Large intestine (tissue), 3 donors: ENCODE measurements around the gene MTLN. TPM values are rescaled to one million over a fixed set of nuclear protein-coding genes. Genes with fewer than 3 reads are reported as not detected.
"Not testable (repeated sequence)": the region's sequence is repeated elsewhere in the genome, so short reads cannot be mapped to it uniquely, and the experiment has no call there.

Experiments
- DNase-seq, 2 donors: peaks; one replicate each; pipeline versions ENCODE4 v3.0.0 to v3.0.0-alpha.2; 2013
- H3K27ac ChIP-seq: one replicate; pipeline ENCODE4 v1.5.1; 2013; ENCODE audit warnings: low read length
- H3K27me3 ChIP-seq: 2 replicates; pipeline ENCODE4 v1.6.1; 2013; ENCODE audit warnings: low read length; ENCODE audit not compliant: control insufficient read depth, insufficient read depth
- H3K36me3 ChIP-seq: 2 replicates; pipeline ENCODE4 v1.6.1; 2013; ENCODE audit warnings: low read length; ENCODE audit not compliant: control insufficient read depth, insufficient read depth
- H3K4me1 ChIP-seq: one replicate; pipeline ENCODE4 v1.6.1; 2013; ENCODE audit warnings: low read length; ENCODE audit not compliant: control insufficient read depth, insufficient read depth
- H3K4me3 ChIP-seq: one replicate; pipeline ENCODE4 v1.5.1; 2013; ENCODE audit warnings: low read length
- H3K9me3 ChIP-seq: one replicate; pipeline ENCODE4 v1.6.1; 2013; ENCODE audit warnings: mild to moderate bottlenecking, low read depth, low read length, moderate library complexity; ENCODE audit not compliant: control insufficient read depth
- WGBS: methylation state at CpG from one replicate; pipeline ENCODE4 v1.1.5; 2013; ENCODE audit warnings: low lambda C conversion rate; ENCODE audit not compliant: insufficient coverage; 5-methylcytosine and 5-hydroxymethylcytosine counted together
- polyA plus RNA-seq: library from polyadenylated mRNA; unstranded; fragments of 120-200 nt; gene quantifications from one replicate; pipeline ENCODE4 v1.2.1, GENCODE V29; 2013

MTLN gene
- polyA plus RNA-seq, 1 donor, result 47.5 TPM

DNA sequence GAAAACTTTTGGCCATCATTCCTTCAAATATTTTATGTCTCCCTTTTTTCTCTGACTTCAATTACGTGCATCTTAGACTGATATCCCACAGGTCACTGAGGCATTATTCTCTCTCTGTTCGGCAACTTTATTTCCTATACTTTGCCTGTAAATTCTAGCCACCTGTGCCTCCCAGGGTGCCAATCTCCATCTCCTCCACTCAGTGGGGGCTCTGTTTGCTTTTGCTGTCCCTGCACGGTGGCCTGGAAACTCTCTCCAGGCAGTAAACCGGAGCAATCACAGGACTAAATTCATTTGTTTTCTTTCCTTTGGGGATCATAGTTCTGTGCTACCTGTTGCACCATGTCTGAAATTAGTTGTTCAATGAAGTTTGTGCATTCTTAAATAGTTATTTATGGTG is 9.6 kb upstream of the MTLN start:
- no peaks in the 10 kb centered on the region for H3K4me1 ChIP-seq
- DNase-seq, result no peak
- no peaks in the 10 kb centered on the region for H3K36me3 ChIP-seq
- H3K27me3 ChIP-seq, result peaks cover 5% of the 10 kb centered on the region
- WGBS, result no CpG with 5 or more reads among the region's 4 CpGs
- H3K4me3 ChIP-seq, result no peak overlapping the region
- no peaks in the 10 kb centered on the region for H3K9me3 ChIP-seq
- no peak overlapping the region for H3K27ac ChIP-seq

GRCh38 chr2:110220190-110220564 is 7.8 kb upstream of the MTLN start:
- Histone ChIP-seq H3K9me3 (no peaks in the 10 kb centered on the region), H3K4me3 (no peak overlapping the region), H3K4me1 (no peaks in the 10 kb centered on the region), H3K27me3 (peaks cover 5% of the 10 kb centered on the region), H3K27ac (no peak overlapping the region), H3K36me3 (no peaks in the 10 kb centered on the region)
- no peak for DNase-seq
- no CpG with 5 or more reads among the region's 2 CpGs for WGBS

DNA sequence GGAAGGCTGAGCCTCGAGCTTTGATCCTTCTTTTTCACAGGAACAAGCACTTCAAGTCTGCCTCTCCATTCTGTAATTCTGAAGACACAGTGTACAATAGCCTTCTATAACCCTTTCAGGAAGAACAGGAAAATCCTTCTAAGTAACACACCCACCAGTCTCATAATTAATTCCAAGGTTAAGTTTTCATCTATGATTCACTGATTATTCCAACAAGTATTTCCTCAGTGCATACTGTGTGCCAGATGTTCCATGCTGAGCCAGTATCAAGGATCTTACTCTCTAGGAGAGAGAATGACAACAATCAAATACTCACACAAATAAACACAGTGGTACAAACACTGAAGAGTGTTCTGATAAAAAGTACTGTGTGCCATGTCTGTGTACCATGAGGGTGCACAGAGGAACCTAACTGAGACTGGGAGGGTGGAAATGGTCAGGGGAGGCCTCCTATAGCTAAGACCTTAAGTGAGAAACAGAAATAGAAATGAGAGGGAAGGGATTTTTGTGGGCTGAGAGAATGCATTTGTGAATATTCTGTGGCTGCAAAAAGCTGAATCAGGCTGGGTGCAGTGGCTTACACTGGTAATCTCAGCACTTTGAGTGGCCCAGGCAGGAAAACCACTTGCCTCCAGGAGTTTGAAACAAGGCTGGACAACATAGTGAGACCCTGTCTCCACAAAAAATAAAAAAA is 7.3 kb upstream of the MTLN start:
- no CpG with 5 or more reads among the region's 1 CpG for WGBS
- Histone ChIP-seq H3K9me3 (no peaks in the 10 kb centered on the region), H3K27me3 (peaks cover 5% of the 10 kb centered on the region), H3K4me3 (no peak overlapping the region), H3K27ac (no peak overlapping the region), H3K4me1 (no peaks in the 10 kb centered on the region), H3K36me3 (no peaks in the 10 kb centered on the region)
- no peak for DNase-seq

DNA sequence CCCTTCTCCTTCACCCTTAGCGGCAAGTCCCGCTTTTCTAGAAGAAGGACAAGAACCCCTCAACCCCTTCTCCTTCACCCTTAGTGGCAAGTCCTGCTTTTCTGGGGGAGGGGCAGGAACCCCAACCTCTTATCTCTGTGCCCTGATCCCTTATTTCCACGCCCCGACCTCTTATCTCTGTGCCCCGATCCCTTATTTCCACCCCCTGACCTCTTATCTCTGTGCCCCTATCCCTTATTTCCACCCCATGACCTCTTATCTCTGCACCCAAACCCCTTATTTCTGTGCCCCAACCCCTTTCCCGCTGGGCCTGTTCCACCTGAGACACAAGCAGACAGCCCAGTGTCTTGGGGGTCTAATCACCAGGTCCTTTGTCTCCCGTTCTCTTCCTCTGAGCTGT is 6.5 kb upstream of the MTLN start:
- not testable (repeated sequence) for H3K4me1 ChIP-seq, H3K9me3 ChIP-seq, H3K4me3 ChIP-seq, H3K27ac ChIP-seq, DNase-seq, H3K36me3 ChIP-seq, H3K27me3 ChIP-seq
- WGBS, result no CpG with 5 or more reads among the region's 7 CpGs

DNA sequence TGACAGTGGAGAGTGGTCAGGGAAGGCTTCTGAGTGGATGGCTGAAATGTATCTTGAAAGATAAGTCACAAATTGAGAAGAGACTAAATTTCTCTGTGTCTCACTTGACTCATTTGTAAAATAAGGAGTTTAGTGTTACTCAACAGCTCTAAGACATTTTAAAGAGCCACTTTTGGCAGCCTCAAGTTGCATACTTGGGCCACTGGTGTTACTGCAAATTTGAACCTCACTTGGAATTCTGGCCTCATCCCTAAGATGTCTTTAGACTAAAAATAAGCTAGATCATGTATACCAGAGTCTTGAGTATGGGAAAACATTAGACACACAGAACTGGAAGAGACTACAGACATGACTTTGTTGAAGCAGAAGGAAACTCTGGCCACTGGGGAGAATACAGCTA is 4.5 kb upstream of the MTLN start:
- peaks cover 3% of the 10 kb centered on the region for H3K27me3 ChIP-seq
- H3K27ac ChIP-seq, result no peak overlapping the region
- no peaks in the 10 kb centered on the region for H3K36me3 ChIP-seq
- no peaks in the 10 kb centered on the region for H3K9me3 ChIP-seq
- peaks cover 3% of the 10 kb centered on the region for H3K4me1 ChIP-seq
- no peak overlapping the region for H3K4me3 ChIP-seq
- no peak for DNase-seq

GRCh38 chr2:110216199-110216598 is 3.9 kb upstream of the MTLN start:
- Histone ChIP-seq H3K9me3 (no peaks in the 10 kb centered on the region), H3K36me3 (peaks cover under 1% of the 10 kb centered on the region), H3K4me3 (no peak overlapping the region), H3K27ac (no peak overlapping the region), H3K27me3 (peaks cover 3% of the 10 kb centered on the region), H3K4me1 (peaks cover 4% of the 10 kb centered on the region)
- WGBS, result no CpG with 5 or more reads among the region's 3 CpGs
- DNase-seq, result no peak

DNA sequence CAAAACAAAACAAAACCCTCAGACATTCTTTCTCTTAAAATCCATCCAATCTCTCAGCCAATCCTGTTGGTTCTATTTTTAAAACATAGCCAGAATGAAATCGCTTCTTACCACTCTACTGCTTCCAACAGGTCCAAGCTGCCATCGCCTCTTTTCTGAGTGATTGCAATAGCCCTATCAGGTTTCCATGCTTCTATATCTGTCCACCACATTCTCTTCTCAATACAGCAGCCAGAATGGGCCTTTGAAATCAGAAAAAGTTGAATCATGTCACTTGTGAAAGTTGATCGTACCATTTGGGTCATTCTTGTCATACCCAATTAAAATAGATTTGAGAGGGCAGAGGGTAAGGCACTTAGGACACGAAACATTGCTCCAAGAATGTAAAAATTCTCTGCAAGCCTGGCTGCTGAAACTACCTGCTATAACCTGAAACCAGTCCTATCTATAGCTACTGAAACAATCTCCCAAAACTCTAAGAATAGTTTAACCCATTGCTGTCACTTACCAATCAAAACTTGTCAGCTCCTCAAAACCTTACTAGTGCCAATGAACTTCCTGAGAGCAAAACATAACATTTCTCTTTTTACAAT is 3.3 kb upstream of the MTLN start:
- peaks cover 3% of the 10 kb centered on the region for H3K27me3 ChIP-seq
- H3K9me3 ChIP-seq, result no peaks in the 10 kb centered on the region
- WGBS, result no CpG with 5 or more reads among the region's 4 CpGs
- H3K4me1 ChIP-seq, result peaks cover 8% of the 10 kb centered on the region
- H3K27ac ChIP-seq, result peak overlapping the region; percentile 47
- no peak for DNase-seq
- no peak overlapping the region for H3K4me3 ChIP-seq
- peaks cover 4% of the 10 kb centered on the region for H3K36me3 ChIP-seq

DNA sequence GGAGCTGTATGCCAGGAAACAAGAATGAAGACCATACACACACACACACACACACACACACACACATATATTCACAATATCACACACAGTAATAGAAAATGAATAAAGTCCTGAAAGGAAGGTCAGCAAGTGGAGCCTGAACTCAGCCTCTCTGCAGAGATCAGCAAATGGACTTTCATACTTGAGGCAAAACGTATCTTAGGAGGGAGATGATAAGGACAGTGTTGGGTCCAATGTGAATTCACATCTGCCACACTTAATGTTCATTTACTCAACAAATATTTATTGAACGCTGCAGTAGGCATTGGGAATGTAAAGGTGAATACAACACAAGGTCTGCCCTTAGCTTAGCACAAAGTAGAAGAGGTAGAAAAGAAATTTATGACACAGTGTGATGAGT is 2.7 kb upstream of the MTLN start:
- no peak overlapping the region for H3K4me3 ChIP-seq
- peaks cover 3% of the 10 kb centered on the region for H3K27me3 ChIP-seq
- peak; percentile 49 to 73 for DNase-seq
- H3K36me3 ChIP-seq, result peaks cover 8% of the 10 kb centered on the region
- H3K27ac ChIP-seq, result peak overlapping the region; percentile 47
- H3K9me3 ChIP-seq, result no peaks in the 10 kb centered on the region
- H3K4me1 ChIP-seq, result peaks cover 8% of the 10 kb centered on the region
- WGBS, result no CpG with 5 or more reads among the region's 2 CpGs

- not testable (repeated sequence) for DNase-seq, H3K27ac ChIP-seq, H3K27me3 ChIP-seq, H3K4me3 ChIP-seq, H3K4me1 ChIP-seq, H3K9me3 ChIP-seq
- H3K36me3 ChIP-seq, result peaks cover 16% of the 10 kb centered on the region
- no CpG with 5 or more reads among the region's 3 CpGs for WGBS
Measured at GRCh38 chr2:110213522-110213921, 1.2 kb upstream of the MTLN start.

DNA sequence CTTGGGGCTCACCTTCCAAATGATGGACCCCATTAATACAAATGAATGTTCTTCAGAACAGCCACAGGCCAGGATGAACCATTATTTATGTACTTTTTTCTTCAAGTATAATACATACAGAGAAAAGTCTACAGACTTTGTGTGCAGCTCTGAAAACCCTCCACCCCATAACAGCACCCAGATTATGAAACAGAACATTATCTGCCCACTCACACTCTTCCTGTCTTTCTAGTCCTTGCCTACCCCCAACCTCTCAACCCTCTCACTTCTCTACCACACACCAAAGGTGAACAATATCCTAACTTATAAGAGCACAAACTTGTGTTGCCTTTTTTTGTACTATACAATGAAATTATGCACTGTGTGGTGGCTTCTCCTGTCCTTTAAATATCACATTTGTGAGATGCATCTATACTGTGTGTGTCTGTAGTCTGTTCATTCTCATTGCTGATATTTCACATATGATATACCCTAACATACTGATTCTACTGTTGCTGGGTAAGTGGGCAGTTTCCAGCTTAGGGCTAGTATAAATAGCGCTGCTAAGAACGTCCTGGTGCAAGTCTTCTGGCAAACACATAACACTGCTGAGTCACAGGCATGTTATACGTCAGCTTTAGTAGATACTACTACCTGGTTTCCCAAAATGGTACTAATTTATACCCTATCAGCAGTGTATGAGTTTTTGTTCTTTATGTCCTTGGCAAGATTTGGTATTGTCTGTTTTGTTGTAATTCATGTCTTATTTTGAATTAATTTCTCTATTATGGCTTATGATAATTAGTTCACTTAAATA is 6.5 kb downstream of the MTLN start:
- no peaks in the 10 kb centered on the region for H3K9me3 ChIP-seq
- WGBS, result no CpG with 5 or more reads among the region's 3 CpGs
- H3K27me3 ChIP-seq, result no peaks in the 10 kb centered on the region
- no peak overlapping the region for H3K27ac ChIP-seq
- peaks cover 8% of the 10 kb centered on the region for H3K4me1 ChIP-seq
- no peak for DNase-seq
- peaks cover 12% of the 10 kb centered on the region for H3K36me3 ChIP-seq
- no peak overlapping the region for H3K4me3 ChIP-seq
